NT2/D1 (cell line): ENCODE measurements around the gene MEGF6.

Experiments used
- DNase-seq: peaks from one replicate; pipeline ENCODE4 v3.0.0-alpha.2; 2011; ENCODE audit warnings: low read depth, low spot score
- H3K27me3 ChIP-seq: 2 replicates; pipeline ENCODE4 v1.6.0; 2011; ENCODE audit warnings: mild to moderate bottlenecking; ENCODE audit not compliant: insufficient read length, insufficient read depth
- H3K36me3 ChIP-seq: 2 replicates; pipeline ENCODE4 v1.6.1; 2011; ENCODE audit warnings: mild to moderate bottlenecking, low read length, mixed read lengths; ENCODE audit not compliant: insufficient read depth, insufficient read length
- H3K4me1 ChIP-seq: 2 replicates; pipeline ENCODE4 v1.5.1; 2011; ENCODE audit not compliant: insufficient read depth, insufficient read length
- H3K4me3 ChIP-seq: 2 replicates; pipeline ENCODE4 v1.5.1; 2011; ENCODE audit warnings: low read depth; ENCODE audit not compliant: insufficient read length
- H3K9ac ChIP-seq: 2 replicates; pipeline ENCODE4 v1.6.0; 2011; ENCODE audit warnings: low read depth; ENCODE audit not compliant: insufficient read length
- H3K9me3 ChIP-seq: 2 replicates; pipeline ENCODE4 v1.5.1; 2011; ENCODE audit warnings: mild to moderate bottlenecking, low read length; ENCODE audit not compliant: insufficient read depth
- SUZ12 ChIP-seq: IDR thresholded peaks from 2 replicates; pipeline ENCODE4 v1.6.1; 2011; ENCODE audit not compliant: insufficient read length, insufficient read depth; ENCODE audit errors: extremely low read depth
- YY1 ChIP-seq: IDR thresholded peaks from 2 replicates; pipeline ENCODE4 v1.6.1; 2011; ENCODE audit not compliant: insufficient read length, insufficient read depth
- ZNF274 ChIP-seq: IDR thresholded peaks from 2 replicates; pipeline ENCODE4 v1.6.1; 2011; ENCODE audit warnings: mild to moderate bottlenecking, low read depth, low read length

The MEGF6 gene

DNA sequence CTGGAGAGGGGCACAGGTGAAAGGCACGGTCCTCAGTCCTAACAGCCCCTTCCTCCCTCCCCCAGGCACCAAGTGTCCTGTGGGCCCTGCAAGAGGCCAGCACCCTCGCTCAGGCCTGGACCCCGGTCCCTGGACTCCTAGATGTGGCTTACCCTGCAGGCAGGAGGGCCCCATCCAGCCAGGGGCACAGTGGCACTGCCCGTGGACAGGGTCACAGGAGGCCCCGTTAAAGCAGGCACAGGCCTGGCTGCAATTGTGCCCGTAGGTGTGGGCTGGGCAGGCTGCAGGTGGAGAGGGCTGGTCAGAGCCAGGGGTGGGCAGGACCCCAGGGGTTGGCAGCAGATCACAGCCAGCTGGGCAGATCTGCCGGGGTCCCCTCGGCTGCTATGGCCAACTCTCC is 112.3 kb downstream of the MEGF6 start:
- H3K9ac ChIP-seq: no peak overlapping the region
- H3K4me3 ChIP-seq: no peak overlapping the region
- H3K9me3 ChIP-seq: no peaks in the 10 kb centered on the region
- H3K36me3 ChIP-seq: peaks cover 3% of the 10 kb centered on the region
- TF ChIP-seq YY1: no peak
- TF ChIP-seq SUZ12: no peak
- no peak for TF ChIP-seq ZNF274
- no peaks in the 10 kb centered on the region for H3K4me1 ChIP-seq
- no peaks in the 10 kb centered on the region for H3K27me3 ChIP-seq
- DNase-seq: no peak

DNA sequence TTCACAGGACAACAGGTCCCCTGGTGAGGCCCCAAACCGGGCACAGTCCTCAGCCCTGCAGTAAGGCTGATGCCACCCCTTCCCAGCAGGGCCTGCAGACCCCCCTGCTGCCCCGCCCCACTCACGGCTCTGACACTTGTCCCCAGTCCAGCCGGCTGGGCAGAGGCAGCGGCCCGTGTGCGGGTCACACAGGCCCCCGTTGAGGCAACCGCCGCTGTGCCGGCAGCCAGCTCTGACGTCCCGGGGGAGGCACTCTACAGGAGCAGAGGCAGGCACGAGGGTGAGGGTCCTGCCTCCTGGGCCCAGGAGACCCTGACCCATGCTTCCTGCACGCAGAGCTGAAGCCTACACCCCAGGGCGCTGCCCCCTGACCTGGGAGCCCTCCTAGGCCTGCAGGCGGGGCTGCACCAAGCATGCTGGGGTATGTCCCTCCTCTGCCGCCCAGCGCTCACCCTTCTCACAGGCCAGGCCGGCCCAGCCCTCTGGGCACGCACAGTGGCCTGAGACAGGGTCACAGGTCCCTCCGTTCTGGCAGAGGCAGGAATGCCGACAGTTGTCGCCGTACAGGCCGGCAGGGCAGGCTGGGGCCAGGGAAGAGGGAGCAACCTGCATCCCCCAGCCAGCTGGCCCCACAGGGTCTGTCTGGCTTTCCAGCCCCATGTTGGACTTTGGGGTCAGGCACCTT is 112.9 kb downstream of the MEGF6 start:
- DNase-seq: no peak
- H3K27me3 ChIP-seq: no peaks in the 10 kb centered on the region
- H3K9me3 ChIP-seq: no peaks in the 10 kb centered on the region
- peaks cover 3% of the 10 kb centered on the region for H3K36me3 ChIP-seq
- TF ChIP-seq SUZ12 (no peak), ZNF274 (no peak), YY1 (no peak)
- H3K4me3 ChIP-seq: no peak overlapping the region
- H3K4me1 ChIP-seq: no peaks in the 10 kb centered on the region
- H3K9ac ChIP-seq: no peak overlapping the region

GRCh38 chr1:3497521-3497920 is 113.8 kb downstream of the MEGF6 start:
- H3K36me3 ChIP-seq: peaks cover 3% of the 10 kb centered on the region
- H3K4me1 ChIP-seq: no peaks in the 10 kb centered on the region
- no peak for DNase-seq
- no peaks in the 10 kb centered on the region for H3K9me3 ChIP-seq
- TF ChIP-seq YY1: no peak
- TF ChIP-seq ZNF274: no peak
- no peak for TF ChIP-seq SUZ12
- H3K9ac ChIP-seq: no peak overlapping the region
- H3K4me3 ChIP-seq: no peak overlapping the region
- no peaks in the 10 kb centered on the region for H3K27me3 ChIP-seq

- Histone ChIP-seq H3K9ac (no peak overlapping the region), H3K36me3 (peaks cover 3% of the 10 kb centered on the region), H3K4me3 (no peak overlapping the region), H3K27me3 (no peaks in the 10 kb centered on the region), H3K9me3 (no peaks in the 10 kb centered on the region), H3K4me1 (peaks cover 2% of the 10 kb centered on the region)
- DNase-seq: no peak
- no peak for TF ChIP-seq ZNF274
- TF ChIP-seq SUZ12: no peak
- no peak for TF ChIP-seq YY1
Observed at GRCh38 chr1:3496916-3497315, 114.4 kb downstream of the MEGF6 start.

- H3K36me3 ChIP-seq: peaks cover 3% of the 10 kb centered on the region
- peaks cover 5% of the 10 kb centered on the region for H3K4me1 ChIP-seq
- H3K9me3 ChIP-seq: no peaks in the 10 kb centered on the region
- H3K4me3 ChIP-seq: no peak overlapping the region
- DNase-seq: no peak
- no peak overlapping the region for H3K9ac ChIP-seq
- no peaks in the 10 kb centered on the region for H3K27me3 ChIP-seq
- no peak for TF ChIP-seq SUZ12
- no peak for TF ChIP-seq ZNF274
- TF ChIP-seq YY1: no peak
Observed at GRCh38 chr1:3495776-3496745, 115.2 kb downstream of the MEGF6 start.

GRCh38 chr1:3494321-3495308 is 116.7 kb downstream of the MEGF6 start:
- Histone ChIP-seq H3K9me3 (no peaks in the 10 kb centered on the region), H3K9ac (no peak overlapping the region), H3K36me3 (peaks cover 6% of the 10 kb centered on the region), H3K4me3 (no peak overlapping the region), H3K27me3 (no peaks in the 10 kb centered on the region), H3K4me1 (peaks cover 5% of the 10 kb centered on the region)
- DNase-seq: no peak
- TF ChIP-seq YY1 (no peak), SUZ12 (no peak), ZNF274 (no peak)
